GM18517 (cell line): ENCODE results near the gene NCAPD2.
"Not testable (repeated sequence)": the region's sequence is repeated elsewhere in the genome, so short reads cannot be mapped to it uniquely, and the experiment has no call there.

ENCODE experiments used
- ATAC-seq: cut with Tn5 transposase; IDR thresholded peaks from one replicate; pipeline ENCODE4 v1.9.1; 2021; ENCODE audit warnings: mild to moderate bottlenecking, moderate library complexity; ENCODE audit not compliant: unreplicated experiment

NCAPD2 gene

DNA sequence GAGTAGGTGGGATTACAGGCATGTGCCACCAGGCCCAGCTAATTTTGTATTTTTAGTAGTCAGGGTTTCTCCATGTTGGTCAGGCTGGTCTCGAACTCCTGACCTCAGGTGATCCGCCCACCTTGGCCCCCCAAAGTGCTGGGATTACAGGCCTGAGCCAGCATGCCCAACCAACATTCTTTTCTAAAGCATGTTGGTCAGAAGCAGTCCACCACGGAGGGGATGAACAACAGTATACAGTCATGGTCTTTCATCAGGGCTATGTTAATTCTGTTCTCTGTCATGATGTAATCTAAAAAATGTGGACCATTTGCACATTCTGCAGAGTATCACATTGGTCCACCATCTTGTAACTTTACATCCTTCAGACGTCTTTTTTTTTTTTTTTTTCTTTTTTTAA, 4.5 kb upstream of the NCAPD2 start:
- no peak for ATAC-seq

DNA sequence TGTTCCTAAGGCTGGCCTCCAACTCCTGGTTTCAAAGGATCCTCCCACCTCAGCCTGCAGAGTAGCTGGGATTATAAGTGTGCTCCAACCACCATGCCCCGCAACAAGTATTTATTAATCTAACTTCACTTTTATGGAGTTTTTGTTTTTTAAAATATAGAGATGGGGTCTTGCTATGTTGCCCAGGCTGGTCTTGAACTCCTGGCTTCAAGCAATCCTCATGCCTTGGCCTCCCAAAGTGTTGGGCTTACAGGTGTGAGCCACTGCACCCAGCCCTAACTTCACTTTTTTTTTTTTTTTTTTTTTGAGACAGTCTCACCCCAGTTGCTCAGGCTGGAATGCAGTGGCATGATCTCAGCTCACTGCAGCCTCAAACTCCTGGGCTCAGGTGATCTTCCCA, 3.2 kb upstream of the NCAPD2 start:
- not testable (repeated sequence) for ATAC-seq

DNA sequence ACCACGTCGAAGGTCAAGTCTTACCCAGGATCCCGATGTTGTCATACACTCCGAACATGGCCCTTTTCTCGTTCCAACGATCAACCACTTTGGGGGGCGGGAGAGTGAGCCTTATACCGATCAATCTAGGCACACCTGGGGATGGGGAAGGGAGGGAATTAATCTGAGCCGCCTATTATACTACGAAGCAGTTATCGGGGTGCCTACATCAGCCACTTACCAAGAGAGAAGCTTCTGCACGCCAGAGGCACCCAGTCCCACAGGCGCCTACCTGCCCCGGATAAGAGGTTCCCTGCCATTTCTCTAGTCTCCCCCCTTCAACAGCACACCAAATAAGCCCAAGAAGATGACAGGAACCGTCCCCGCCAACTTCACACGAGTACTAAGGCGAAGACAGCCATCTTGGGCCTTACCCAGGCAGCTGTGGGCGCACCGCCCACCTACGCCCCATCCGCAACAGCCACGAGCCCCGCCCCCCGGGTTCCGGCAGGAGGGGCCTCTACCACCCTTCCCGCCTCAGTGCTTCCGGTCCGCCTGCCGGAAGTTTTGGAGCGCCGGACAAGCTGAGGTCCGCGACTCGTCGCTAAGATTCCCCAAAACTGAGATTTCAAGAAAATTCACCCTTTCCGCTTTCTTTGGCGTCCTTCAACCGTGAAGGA, 935 bp upstream of the NCAPD2 start, which contains the start of gene MRPL51:
Gene MRPL51, minus strand, starts transcription at position 425 of the 659 bp plus-strand sequence. Its CDS starts 126 bp downstream, at position 299.
- peak; percentile 52 for ATAC-seq

DNA sequence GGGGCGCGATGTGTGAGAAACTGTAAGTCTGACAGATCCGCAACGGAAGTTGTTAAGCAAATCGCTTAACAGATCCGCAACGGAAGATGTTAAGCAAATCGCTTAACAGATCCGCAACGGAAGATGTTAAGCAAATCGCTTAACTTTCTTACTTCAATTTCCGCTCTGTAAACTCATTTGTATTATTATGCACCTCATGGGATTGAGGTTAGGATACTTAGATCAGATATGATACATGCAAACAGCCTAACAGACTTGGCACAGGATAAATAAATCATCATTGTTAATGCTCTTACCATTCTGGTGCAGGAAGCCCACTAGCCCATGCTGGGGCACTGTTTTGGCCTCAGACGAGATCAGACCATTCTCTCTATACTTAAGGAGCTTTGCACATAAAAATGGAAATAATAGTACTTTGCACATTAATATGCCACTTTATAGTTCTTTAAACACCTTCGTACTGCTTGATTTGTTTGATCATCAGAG, 399 bp downstream of the NCAPD2 start:
- ATAC-seq, result no peak

DNA sequence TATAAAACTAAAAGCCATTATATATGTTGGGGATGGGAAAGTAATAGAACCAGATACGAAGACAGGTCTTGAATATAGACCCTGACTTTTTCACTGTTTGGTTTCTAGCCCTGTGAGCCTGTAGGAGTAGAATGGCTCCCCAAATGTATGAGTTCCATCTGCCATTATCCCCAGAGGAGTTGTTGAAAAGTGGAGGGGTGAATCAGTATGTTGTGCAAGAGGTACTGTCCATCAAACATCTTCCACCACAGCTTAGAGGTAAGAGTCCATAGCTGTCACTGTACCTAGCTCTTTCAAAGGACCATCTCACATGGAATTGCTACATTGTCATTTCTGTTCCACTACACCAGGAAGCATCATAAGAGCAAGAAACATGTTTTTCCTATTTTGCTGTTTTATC, 1.1 kb downstream of the NCAPD2 start:
- no peak for ATAC-seq

DNA sequence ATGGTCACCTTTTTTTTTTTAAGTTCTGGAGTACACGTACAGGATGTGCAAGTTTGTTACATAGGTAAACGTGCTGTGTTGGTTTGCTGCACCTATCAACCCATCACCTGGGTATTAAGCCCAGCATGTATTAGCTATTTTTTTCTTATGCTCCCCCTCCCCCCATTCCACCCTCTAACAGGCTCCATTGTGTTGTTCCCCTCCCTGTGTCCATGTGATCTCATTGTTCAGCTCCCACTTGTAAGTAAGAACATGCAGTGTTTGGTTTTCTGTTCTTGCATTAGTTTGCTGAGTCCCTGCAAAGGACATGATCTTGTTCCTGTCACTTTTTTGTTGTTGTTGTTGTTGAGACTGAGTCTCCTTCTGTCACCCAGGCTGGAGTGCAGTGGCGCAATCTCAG, 3.4 kb downstream of the NCAPD2 start:
- ATAC-seq, result not testable (repeated sequence)

DNA sequence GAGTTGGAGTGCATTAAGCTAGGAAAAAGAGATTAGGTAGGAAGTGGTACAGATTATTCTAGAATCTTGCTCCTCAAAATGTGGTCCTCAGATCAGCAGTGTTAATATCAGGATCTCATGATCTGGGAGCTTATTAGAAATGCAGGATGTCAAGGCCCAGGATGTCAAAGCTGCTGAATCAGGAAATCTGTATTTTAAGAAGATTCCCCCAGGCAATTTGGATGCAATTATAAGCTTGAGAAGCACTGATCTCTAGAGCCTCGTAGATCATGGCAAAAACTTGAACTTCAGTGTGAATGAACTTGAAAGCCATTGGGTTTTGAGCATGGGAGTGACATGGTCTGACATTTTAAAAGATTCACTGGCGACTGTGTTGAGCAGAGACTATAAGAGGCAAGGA, 6.6 kb downstream of the NCAPD2 start:
- ATAC-seq, result no peak

DNA sequence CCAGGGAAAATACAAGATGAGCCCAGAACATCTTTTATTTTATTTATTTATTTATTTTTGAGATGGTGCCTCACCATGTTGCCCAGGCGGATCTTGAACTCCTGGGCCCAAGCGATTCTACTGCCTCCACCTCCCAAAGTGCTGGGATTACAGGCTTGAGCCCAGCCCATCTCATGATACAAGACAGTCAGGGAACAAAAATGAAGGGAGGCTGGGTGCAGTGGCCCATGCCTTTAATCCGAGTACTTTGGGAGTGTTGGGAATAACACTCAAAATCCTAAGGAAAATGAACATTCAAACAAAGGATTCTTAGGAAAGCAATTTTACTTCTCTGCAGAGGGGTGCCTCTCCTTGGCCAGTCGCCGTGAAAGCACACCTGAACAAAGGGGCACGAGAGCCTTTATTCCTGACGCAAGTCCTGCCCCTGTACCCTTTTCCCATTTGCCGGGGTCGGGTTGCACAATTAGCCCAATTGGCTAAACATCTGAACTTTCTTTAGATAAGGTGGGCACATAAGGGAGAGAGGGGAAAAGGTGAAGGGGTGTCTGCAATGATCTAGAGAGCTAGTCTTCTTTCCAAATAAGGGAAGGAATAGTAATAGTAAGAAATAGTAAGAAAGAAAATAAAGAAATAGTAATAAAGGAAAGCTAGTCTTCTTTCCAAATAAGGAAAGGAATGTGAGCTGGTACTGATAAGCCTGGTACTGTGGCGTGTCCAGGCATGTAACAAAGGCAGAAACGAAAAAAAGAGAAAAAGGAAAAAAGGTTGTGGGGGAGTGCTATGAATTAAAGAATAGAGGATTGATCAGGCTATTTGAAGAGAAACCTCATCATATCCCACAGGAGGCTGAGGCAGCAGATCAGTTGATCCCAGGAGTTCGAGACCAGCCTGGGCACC, 13.4 kb downstream of the NCAPD2 start:
- no peak for ATAC-seq

DNA sequence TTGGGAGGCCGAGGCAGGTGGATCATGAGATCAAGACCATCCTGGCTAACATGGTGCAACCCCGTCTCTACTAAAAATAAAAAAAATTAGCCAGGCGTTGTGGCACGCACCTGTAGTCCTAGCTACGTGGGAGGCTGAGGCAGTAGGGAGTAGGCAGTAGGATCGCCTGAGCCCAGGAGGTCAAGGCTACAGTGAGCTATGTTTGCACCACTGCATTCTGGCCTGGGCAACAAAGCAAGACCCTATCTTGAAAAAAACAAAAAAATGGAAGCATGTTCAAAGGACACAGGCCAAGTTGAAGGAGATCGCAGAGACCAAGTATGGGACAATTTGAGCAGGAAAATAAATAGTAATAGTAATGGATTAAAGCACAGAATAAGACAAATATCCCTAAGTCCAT, 14.2 kb downstream of the NCAPD2 start:
- ATAC-seq, result no peak

DNA sequence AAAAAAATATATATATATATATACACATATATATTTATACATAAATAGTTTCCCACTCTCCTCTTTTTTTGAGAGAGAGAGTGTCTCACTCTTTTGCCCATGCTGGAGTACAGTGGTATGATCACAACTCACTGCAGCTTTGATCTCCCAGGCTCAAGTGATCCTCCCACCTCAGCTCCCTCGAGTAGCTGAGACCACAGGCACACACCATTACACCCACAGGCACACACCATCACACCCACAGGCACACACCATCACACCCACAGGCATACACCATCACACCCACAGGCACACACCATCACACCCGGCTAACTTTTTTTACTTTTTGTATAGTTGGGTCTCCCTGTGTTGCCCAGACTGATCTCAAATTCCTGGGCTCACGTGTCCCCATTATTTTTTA, 26.3 kb downstream of the NCAPD2 start:
- ATAC-seq, result no peak

DNA sequence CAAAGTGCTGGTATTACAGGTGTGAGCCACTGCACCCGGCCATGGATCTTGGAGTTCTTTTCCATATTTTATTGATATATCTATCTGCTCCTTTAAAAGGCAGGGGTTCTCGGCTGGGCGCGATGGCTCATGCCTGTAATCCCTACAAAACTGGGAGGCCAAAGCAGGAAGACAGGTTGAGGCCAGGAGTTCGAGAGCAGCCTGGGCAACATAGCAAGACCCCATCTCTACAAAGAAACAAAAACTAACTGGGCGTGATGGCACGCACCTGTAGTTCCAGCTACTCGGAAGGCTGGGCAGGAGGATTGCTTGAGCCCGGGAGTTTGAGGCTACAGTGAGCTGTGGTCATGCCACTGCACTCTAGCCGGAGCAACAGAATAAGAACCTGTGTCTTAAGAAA, 28.3 kb downstream of the NCAPD2 start:
- ATAC-seq, result no peak

DNA sequence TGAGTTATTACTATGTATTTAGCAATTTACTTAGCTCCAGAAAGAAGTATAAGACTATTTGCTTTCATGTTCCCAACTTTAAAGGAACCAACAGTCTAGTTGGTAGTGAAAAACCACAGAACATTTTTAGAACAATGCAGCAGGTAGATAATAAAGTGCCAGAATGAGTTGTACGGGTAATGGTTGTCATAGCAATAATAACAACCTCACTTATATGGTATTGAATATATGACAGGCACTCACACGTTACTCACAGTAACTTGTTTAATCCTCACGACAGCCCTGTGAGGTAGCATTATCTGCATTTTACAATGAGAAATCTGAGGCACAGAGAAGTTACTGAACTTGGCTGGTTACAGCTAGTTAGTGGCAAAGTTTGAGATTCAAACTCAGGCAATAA, 29.8 kb downstream of the NCAPD2 start:
- no peak for ATAC-seq

DNA sequence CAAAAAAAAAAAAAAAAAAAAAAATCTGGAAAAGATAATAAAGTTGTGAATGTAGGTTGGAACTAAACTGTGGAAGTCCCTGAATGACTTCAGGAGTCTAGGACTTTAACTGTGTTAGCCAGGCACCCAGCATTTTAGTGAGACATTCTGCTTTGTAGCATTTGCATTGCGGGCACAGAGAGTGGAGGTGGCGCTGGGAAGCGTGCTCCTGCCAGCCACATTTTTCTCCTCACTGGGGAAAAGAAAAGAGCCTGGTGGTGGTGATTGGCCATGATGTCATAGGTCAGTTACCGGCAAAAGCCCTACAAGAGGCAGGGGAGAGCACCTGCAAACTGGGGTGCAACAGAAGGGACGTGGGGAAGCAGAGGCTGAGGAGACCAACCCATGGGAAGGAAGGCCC, 30.7 kb downstream of the NCAPD2 start:
- no peak for ATAC-seq

DNA sequence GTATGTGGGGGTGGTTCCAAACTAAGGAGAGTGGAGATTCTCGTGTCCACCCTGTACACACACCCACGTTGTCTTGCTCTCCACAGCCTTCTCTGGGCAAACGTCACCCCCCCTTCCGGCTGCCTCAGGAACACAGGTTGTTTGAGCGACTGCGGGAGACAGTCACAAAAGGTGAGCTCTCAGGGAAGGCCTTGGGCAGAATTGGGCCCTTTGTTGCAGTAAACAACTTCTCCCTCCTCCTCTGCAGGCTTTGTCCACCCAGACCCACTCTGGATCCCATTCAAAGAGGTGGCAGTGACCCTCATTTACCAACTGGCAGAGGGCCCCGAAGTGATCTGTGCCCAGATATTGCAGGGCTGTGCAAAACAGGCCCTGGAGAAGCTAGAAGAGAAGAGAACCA, 32.3 kb downstream of the NCAPD2 start:
- ATAC-seq, result no peak

DNA sequence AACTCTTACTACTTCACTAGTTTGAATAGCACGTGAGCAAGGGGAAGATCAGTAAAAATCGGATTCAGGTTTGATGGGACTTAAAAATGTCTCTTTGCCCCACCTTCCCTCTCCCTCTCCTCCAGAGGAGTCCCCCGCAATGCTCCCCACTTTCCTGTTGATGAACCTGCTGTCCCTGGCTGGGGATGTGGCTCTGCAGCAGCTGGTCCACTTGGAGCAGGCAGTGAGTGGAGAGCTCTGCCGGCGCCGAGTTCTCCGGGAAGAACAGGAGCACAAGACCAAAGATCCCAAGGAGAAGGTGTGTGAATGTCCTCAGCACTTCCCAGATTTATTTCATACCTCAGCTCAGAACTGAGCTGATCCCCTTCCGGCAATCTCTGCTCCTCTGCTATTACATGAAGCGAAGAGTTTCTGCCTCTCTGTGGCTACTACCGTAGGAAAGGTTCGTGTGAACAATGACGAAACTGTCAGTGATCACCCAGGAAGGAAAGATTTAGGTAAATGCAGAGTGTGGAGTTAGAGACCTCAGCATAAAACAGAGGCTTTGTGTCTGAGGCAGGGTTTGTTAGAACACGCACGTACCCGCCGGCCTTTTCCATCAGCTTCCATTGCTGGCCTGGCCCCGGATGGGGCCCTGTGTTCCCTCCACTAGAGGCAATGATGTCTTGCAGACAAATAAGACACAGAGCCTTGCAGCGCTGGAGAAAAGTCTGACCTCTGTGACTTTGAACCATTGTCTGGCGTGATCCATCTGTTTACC, 33.0 kb downstream of the NCAPD2 start:
- ATAC-seq, result no peak

DNA sequence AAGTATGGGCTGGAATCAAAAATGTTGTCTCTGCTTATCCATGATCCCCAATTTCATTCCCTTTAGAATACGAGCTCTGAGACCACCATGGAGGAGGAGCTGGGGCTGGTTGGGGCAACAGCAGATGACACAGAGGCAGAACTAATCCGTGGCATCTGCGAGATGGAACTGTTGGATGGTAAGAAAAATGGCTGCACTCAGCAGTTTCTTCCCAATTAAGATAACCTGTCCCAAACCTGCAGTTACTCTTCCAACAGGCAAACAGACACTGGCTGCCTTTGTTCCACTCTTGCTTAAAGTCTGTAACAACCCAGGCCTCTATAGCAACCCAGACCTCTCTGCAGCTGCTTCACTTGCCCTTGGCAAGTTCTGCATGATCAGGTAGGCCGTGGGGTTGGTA, 33.8 kb downstream of the NCAPD2 start:
- no peak for ATAC-seq

DNA sequence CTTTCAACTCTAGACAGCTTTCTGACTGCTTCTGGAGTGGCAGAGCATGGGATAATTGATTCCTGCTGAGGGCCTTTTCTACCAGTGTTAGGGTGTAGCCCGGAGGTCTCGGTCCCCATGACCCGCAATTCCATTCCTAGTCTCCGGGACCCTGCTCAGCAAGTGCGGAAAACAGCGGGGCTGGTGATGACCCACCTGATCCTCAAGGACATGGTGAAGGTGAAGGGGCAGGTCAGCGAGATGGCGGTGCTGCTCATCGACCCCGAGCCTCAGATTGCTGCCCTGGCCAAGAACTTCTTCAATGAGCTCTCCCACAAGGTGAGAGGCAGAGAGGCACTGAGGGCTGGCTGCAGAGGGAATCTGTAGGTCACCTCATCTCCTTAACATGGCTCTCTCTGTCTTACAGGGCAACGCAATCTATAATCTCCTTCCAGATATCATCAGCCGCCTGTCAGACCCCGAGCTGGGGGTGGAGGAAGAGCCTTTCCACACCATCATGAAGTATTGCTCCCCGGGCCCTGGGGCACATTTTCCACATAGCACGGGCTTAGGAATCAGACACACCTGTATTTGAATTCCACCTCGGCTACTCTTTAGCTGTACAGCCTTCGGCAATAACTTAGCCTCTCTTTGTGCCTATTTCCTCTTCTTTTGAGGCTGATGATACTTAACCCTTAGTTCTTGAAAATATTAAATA, 34.8 kb downstream of the NCAPD2 start:
- ATAC-seq, result no peak

DNA sequence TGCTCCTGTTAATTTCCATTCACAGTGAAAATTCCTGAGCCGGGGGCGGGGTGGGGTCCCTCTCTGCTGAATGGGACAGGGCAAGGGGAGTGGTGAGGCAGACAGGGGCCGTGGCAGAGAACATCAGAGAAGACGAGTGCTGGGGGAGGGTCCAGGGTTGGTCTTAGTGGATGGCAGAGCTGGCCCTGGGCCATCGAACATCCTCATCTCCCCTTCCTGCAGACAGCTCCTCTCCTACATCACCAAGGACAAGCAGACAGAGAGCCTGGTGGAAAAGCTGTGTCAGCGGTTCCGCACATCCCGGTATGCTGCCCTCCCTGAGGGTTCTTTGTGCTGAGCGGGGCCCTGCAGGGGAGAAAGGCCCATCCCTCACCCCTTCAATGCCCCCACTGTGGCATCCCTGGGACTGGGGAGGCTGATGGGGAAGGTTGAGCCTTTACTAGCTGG, 35.4 kb downstream of the NCAPD2 start:
- no peak for ATAC-seq

DNA sequence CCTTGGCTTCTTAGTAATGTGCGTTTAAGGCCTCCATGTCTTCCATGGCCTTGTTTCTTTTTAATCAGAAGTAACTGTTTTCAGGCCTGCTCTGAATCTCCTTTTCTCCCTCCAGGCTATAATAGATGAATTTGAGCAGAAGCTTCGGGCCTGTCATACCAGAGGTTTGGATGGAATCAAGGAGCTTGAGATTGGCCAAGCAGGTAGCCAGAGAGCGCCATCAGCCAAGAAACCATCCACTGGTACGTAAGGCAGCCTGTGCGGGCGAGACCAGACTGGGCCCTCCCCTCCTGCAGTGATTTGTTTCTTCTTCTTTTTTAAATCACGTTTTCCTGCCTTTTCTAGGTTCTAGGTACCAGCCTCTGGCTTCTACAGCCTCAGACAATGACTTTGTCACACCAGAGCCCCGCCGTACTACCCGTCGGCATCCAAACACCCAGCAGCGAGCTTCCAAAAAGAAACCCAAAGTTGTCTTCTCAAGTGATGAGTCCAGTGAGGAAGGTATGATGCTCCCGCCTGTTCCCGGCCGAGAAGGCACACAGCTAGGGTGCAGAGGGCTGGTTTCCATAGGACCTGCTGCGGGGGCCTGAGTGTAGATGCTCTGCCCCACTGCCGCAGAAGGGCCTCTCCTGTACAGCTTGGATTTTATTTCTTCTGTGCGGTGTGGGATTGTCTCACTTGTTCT, 36.8 kb downstream of the NCAPD2 start:
- ATAC-seq, result no peak
